SU-DHL-6 (cell line): ENCODE results near the gene SPAG9.

Experiments used
- H2AFZ ChIP-seq: fragments of 200-600 bp; sonication (generic); 2 replicates; pipeline ENCODE4 v1.6.1; 2014; ENCODE audit warnings: low read depth, mild to moderate bottlenecking, moderate library complexity, mixed read lengths, antibody characterized with exemption, low read length; ENCODE audit not compliant: severe bottlenecking
- H3F3A ChIP-seq: fragments of 200-600 bp; shearing (Covaris generic); 2 replicates; pipeline ENCODE4 v1.6.0; 2016; ENCODE audit warnings: antibody characterized with exemption, mild to moderate bottlenecking; ENCODE audit not compliant: insufficient read depth
- H3K27ac ChIP-seq: fragments of 200-600 bp; sonication (generic); 2 replicates; pipeline ENCODE4 v1.5.1; 2016; ENCODE audit warnings: low read depth, mild to moderate bottlenecking, low read length, moderate library complexity, mixed read lengths
- H3K27me3 ChIP-seq: fragments of 200-600 bp; sonication (generic), shearing (Covaris generic); 2 replicates; pipeline ENCODE4 v1.6.0; 2014; ENCODE audit warnings: mild to moderate bottlenecking, low read length
- H3K36me3 ChIP-seq: fragments of 200-600 bp; sonication (generic); 2 replicates; pipeline ENCODE4 v1.6.1; 2014; ENCODE audit warnings: mild to moderate bottlenecking, low read length, mixed read lengths
- H3K4me2 ChIP-seq: fragments of 300-600, 200-600 bp; shearing (Covaris generic), sonication (generic); 2 replicates; pipeline ENCODE4 v1.6.0; 2014; ENCODE audit warnings: low read length, low read depth, mild to moderate bottlenecking; ENCODE audit not compliant: poor library complexity, severe bottlenecking
- H3K4me3 ChIP-seq: fragments of 200-600 bp; sonication (generic); 2 replicates; pipeline ENCODE4 v1.5.1; 2014; ENCODE audit warnings: antibody characterized with exemption, low read length, mild to moderate bottlenecking, mixed read lengths; ENCODE audit not compliant: insufficient read depth, poor library complexity, severe bottlenecking
- H3K79me2 ChIP-seq: fragments of 200-600 bp; sonication (generic); 2 replicates; pipeline ENCODE4 v1.6.1; 2014; ENCODE audit warnings: mild to moderate bottlenecking, low read length, moderate library complexity; ENCODE audit not compliant: insufficient read depth
- H3K9ac ChIP-seq: fragments of 200-600 bp; sonication (generic); 2 replicates; pipeline ENCODE4 v1.7.0; 2014; ENCODE audit warnings: mild to moderate bottlenecking, low read length
- H3K9me2 ChIP-seq: fragments of 200-600 bp; sonication (generic); replicated peaks from 2 replicates; pipeline ENCODE4 v1.6.1; 2014; ENCODE audit warnings: low read length; ENCODE audit not compliant: insufficient read depth
- H3K9me3 ChIP-seq: fragments of 200-600 bp; sonication (generic); 2 replicates; pipeline ENCODE4 v1.6.1; 2014; ENCODE audit warnings: low read length, mixed read lengths; ENCODE audit not compliant: insufficient read depth
- H4K20me1 ChIP-seq: fragments of 200-600 bp; sonication (generic); 2 replicates; pipeline ENCODE4 v1.6.1; 2014; ENCODE audit warnings: low read depth, mild to moderate bottlenecking, antibody characterized with exemption, low read length, moderate library complexity, mixed read lengths
- EZH2phosphoT487 ChIP-seq: fragments of 200-600 bp; sonication (generic), shearing (Covaris generic); conservative IDR thresholded peaks from 2 replicates; pipeline ENCODE4 v1.6.1; 2018; ENCODE audit warnings: mild to moderate bottlenecking, antibody characterized with exemption, low read length, moderate library complexity, mixed read lengths
- TF ChIP-seq, protein P1 (sequence below): fragments of 200-600 bp; sonication (generic); IDR thresholded peaks from one replicate; pipeline ENCODE4 v1.5.1; 2017; ENCODE audit warnings: antibody characterized with exemption, mild to moderate bottlenecking, low read length, moderate library complexity; ENCODE audit not compliant: insufficient read depth, poor library complexity, severe bottlenecking

The SPAG9 gene

DNA sequence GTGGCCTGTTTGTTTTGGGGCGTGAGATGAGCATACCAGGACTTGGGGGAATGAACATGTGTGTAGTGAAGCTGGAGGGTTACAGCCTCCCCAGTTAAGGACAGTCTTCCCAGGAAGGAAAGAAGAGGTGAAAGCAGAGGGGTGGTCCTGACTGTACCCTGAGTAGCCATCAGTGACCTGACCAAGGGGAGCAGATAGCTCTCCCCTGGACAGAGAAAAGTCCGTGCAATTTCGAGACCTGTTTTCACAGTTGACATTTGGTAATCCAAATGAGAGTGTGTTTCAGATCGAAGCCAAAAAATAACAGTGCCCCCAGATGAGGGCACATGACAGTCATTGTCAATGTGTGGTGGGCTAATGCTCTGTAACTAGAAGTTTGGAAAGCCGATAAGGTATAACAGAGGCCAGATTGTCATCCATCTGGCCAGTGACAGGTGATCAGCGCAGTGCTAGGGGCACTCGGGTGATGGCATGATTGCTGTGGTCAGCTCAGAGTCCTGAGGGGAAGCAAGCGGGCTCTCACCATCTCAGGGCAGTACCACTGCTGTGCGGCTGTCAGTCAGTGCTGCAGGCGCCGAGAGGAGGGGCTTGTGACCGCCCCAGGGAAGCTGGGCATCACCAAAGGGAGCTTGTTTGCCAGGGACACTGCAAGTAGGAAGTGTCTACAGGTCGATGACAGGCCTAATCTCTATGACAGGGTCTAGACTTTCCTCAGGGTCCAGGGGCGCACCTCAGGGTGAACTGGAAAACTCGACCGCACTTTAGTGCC lies 44.4 kb upstream of the SPAG9 start:
- Histone ChIP-seq H3K9ac (peak overlapping the region; percentile 82), H3K4me2 (peak overlapping the region; percentile 79), H2AFZ (peak overlapping the region; percentile 29), H3K9me3 (no peaks in the 10 kb centered on the region), H3K36me3 (0 out of 2 replicates have a peak, but pooled peaks cover 10% of the 10 kb centered on the region), H3F3A (peaks cover 37% of the 10 kb centered on the region), H3K79me2 (peaks cover 16% of the 10 kb centered on the region), H3K27ac (peak overlapping the region; percentile 65), H4K20me1 (no peaks in the 10 kb centered on the region), H3K27me3 (no peaks in the 10 kb centered on the region), H3K9me2 (no peaks in the 10 kb centered on the region), H3K4me3 (peak overlapping the region; percentile 69)
- TF ChIP-seq EZH2phosphoT487 = no peak
- TF ChIP-seq, protein P1, sequence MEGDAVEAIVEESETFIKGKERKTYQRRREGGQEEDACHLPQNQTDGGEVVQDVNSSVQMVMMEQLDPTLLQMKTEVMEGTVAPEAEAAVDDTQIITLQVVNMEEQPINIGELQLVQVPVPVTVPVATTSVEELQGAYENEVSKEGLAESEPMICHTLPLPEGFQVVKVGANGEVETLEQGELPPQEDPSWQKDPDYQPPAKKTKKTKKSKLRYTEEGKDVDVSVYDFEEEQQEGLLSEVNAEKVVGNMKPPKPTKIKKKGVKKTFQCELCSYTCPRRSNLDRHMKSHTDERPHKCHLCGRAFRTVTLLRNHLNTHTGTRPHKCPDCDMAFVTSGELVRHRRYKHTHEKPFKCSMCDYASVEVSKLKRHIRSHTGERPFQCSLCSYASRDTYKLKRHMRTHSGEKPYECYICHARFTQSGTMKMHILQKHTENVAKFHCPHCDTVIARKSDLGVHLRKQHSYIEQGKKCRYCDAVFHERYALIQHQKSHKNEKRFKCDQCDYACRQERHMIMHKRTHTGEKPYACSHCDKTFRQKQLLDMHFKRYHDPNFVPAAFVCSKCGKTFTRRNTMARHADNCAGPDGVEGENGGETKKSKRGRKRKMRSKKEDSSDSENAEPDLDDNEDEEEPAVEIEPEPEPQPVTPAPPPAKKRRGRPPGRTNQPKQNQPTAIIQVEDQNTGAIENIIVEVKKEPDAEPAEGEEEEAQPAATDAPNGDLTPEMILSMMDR = no peak

DNA sequence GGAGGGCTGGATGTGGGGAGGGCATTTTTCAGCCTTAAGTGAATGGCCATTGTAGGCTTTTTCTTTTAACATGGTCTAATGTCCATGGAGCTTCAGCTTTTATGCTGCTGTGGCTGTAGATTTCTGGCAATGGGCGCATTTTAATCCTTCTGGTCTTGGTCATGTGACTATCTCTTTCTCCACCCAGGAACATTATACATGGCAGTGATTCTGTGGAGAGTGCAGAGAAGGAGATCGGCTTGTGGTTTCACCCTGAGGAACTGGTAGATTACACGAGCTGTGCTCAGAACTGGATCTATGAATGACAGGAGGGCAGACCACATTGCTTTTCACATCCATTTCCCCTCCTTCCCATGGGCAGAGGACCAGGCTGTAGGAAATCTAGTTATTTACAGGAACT lies 40.9 kb upstream of the SPAG9 start:
- TF ChIP-seq, protein P1 = no peak
- TF ChIP-seq EZH2phosphoT487 = no peak
- H3K27ac ChIP-seq = no peak overlapping the region
- peaks cover 26% of the 10 kb centered on the region for H3K79me2 ChIP-seq
- H3K4me3 ChIP-seq = no peak overlapping the region
- no peaks in the 10 kb centered on the region for H3K9me2 ChIP-seq
- H4K20me1 ChIP-seq = 0 out of 2 replicates have a peak, but pooled peaks cover 3% of the 10 kb centered on the region
- H3K9ac ChIP-seq = no peak overlapping the region
- H3K36me3 ChIP-seq = peaks cover 10% of the 10 kb centered on the region; the same call in 1 of the 2 replicates
- no peaks in the 10 kb centered on the region for H3K9me3 ChIP-seq
- H3K4me2 ChIP-seq = no peak overlapping the region
- H3F3A ChIP-seq = peaks cover 29% of the 10 kb centered on the region
- H3K27me3 ChIP-seq = no peaks in the 10 kb centered on the region
- H2AFZ ChIP-seq = no peak overlapping the region

DNA sequence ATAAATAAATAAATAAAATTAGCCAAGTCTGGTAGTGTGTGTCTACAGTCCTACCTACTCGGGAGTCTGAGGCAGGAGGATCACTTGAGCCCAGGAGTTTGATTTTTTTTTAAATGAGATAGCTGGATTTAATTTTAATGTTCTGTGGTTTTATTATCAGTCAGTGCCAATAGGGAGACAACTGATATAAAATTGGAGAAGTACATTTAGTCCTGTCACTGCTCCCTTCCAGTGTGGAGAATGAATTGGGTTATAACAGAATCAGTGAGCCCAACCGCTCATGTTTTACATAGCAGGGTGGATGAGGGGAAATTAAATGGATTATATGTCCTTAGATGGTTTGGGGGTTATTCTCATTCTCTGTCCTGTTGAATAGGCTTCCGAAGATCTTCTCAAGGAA lies 38.9 kb upstream of the SPAG9 start:
- no peaks in the 10 kb centered on the region for H3K9me3 ChIP-seq
- no peak overlapping the region for H3K9ac ChIP-seq
- no peak overlapping the region for H3K4me2 ChIP-seq
- H3K36me3 ChIP-seq = peaks cover 14% of the 10 kb centered on the region; the same call in 1 of the 2 replicates
- peaks cover 45% of the 10 kb centered on the region for H3K79me2 ChIP-seq
- H2AFZ ChIP-seq = no peak overlapping the region
- peaks cover 16% of the 10 kb centered on the region for H3F3A ChIP-seq
- no peak overlapping the region for H3K4me3 ChIP-seq
- TF ChIP-seq EZH2phosphoT487 = no peak
- TF ChIP-seq, protein P1 = no peak
- no peaks in the 10 kb centered on the region for H3K9me2 ChIP-seq
- H3K27me3 ChIP-seq = no peaks in the 10 kb centered on the region
- H3K27ac ChIP-seq = no peak overlapping the region
- H4K20me1 ChIP-seq = 0 out of 2 replicates have a peak, but pooled peaks cover 3% of the 10 kb centered on the region
